Endothelial cell of umbilical vein (primary cell): ENCODE data around the gene CENPQ. TPM values are rescaled to one million over a fixed set of nuclear protein-coding genes. Genes with fewer than 3 reads are reported as not detected.

Experiments used
- BruUV-seq: library from RNA; stranded (reverse); fragments of 400-500 nt; replicated peaks from 2 replicates; lab custom pipeline; 2021; lab: Mats Ljungman, UMichigan
- CTCF ChIA-PET: fragments of 300-600, 350-600 bp; sonication (Branson Sonifier 250); formaldehyde crosslinking; loops from one replicate; lab custom pipeline; 2021; ENCODE audit warnings: antibody characterized with exemption, inconsistent platforms; lab: Charles Lee
- POLR2A ChIA-PET: fragments of 300-600, 350-600 bp; sonication (Branson Sonifier 250); formaldehyde crosslinking; loops from one replicate; lab custom pipeline; 2021; ENCODE audit warnings: antibody characterized with exemption, inconsistent platforms; lab: Charles Lee
- DNase-seq: peaks from one replicate; pipeline ENCODE4 v3.0.0-alpha.2; 2011; ENCODE audit warnings: low read depth, low spot score
- FAIRE-seq: peaks from 2 replicates; lab custom pipeline; 2011; peaks lifted over from hg19 to GRCh38; lab: Jason Lieb, UNC
- H2AFZ ChIP-seq: 2 replicates; pipeline ENCODE4 v1.6.0; 2012; ENCODE audit warnings: low read depth, low read length, control low read depth, inconsistent platforms
- H3K27ac ChIP-seq: 2 replicates; pipeline ENCODE4 v1.5.1; 2011; ENCODE audit warnings: low read depth, mild to moderate bottlenecking, control low read depth, low read length, moderate library complexity; ENCODE audit not compliant: insufficient read depth
- H3K27me3 ChIP-seq, 2 experiments: 2 replicates each; pipeline versions ENCODE4 v1.6.0 to v1.6.1; 2011; ENCODE audit warnings: low read length in 2 of 2, mixed read lengths in 1 of 2; ENCODE audit not compliant: control insufficient read depth in 2 of 2, insufficient read depth in 2 of 2
- H3K36me3 ChIP-seq, 2 experiments: 2 replicates in 1 of 2; 3 replicates in 1 of 2; pipeline ENCODE4 v1.5.1; 2011; ENCODE audit warnings: low read length in 2 of 2, mild to moderate bottlenecking in 1 of 2, moderate library complexity in 1 of 2; ENCODE audit not compliant: control insufficient read depth in 2 of 2, insufficient read depth in 2 of 2; ENCODE audit errors: extremely low read depth in 1 of 2
- H3K4me1 ChIP-seq: 3 replicates; pipeline ENCODE4 v1.5.1; 2011; ENCODE audit warnings: mild to moderate bottlenecking, low read length; ENCODE audit not compliant: control insufficient read depth, insufficient read depth; ENCODE audit errors: extremely low read depth
- H3K4me2 ChIP-seq: 2 replicates; pipeline ENCODE4 v1.6.1; 2011; ENCODE audit warnings: low read length, control low read depth, mixed read lengths; ENCODE audit not compliant: insufficient read depth
- H3K4me3 ChIP-seq, 3 experiments: fragments of 200-600 bp in 1 of 3; sonication (generic), shearing (Covaris generic) in 1 of 3; replicated peaks in 1 of 3; 2 replicates each; pipeline ENCODE4 v1.5.1; 2011 to 2016; ENCODE audit warnings: control low read depth in 3 of 3, low read length in 3 of 3, mild to moderate bottlenecking in 2 of 3, inconsistent platforms in 1 of 3, low read depth in 1 of 3, moderate library complexity in 1 of 3; ENCODE audit not compliant: insufficient read depth in 1 of 3
- H3K79me2 ChIP-seq: 2 replicates; pipeline ENCODE4 v1.6.0; 2012; ENCODE audit warnings: low read length, inconsistent platforms; ENCODE audit not compliant: control insufficient read depth, insufficient read depth
- H3K9ac ChIP-seq: replicated peaks from 2 replicates; pipeline ENCODE3; 2011; ENCODE audit warnings: low read length, control low read depth; ENCODE audit not compliant: insufficient read depth; ENCODE audit errors: extremely low read depth
- H3K9me1 ChIP-seq: replicated peaks from 3 replicates; pipeline ENCODE4 v1.6.0; 2011; ENCODE audit warnings: mild to moderate bottlenecking, low read length; ENCODE audit not compliant: control insufficient read depth, insufficient read depth; ENCODE audit errors: extremely low read depth
- H3K9me3 ChIP-seq: replicated peaks from 2 replicates; pipeline ENCODE4 v1.5.1; 2012; ENCODE audit warnings: low read length, inconsistent platforms; ENCODE audit not compliant: control insufficient read depth, insufficient read depth
- H4K20me1 ChIP-seq: replicated peaks from 2 replicates; pipeline ENCODE3; 2011; ENCODE audit warnings: mild to moderate bottlenecking, low read length; ENCODE audit not compliant: control insufficient read depth, insufficient read depth; ENCODE audit errors: extremely low read depth
- EZH2 ChIP-seq: IDR thresholded peaks from 2 replicates; pipeline ENCODE4 v1.6.1; 2012; ENCODE audit warnings: borderline replicate concordance, low read depth, mild to moderate bottlenecking, moderate library complexity, low read length, inconsistent platforms; ENCODE audit not compliant: severe bottlenecking
- FOS ChIP-seq: IDR thresholded peaks from 2 replicates; pipeline ENCODE4 v1.6.1; 2011; ENCODE audit warnings: mild to moderate bottlenecking, low read length, moderate library complexity, borderline replicate concordance; ENCODE audit not compliant: insufficient read depth
- GATA2 ChIP-seq: IDR thresholded peaks from 2 replicates; pipeline ENCODE4 v1.7.0; 2011; ENCODE audit warnings: low read depth, mild to moderate bottlenecking, moderate library complexity, mixed read lengths, low read length; ENCODE audit not compliant: insufficient read length, insufficient read depth
- JUN ChIP-seq: IDR thresholded peaks from 2 replicates; pipeline ENCODE4 v1.6.1; 2011; ENCODE audit warnings: borderline replicate concordance, low read depth; ENCODE audit not compliant: insufficient read length, insufficient read depth
- MYC ChIP-seq: IDR thresholded peaks from one replicate; pipeline ENCODE4 v1.6.1; 2011; ENCODE audit warnings: mild to moderate bottlenecking, low read depth, low read length
- POLR2A ChIP-seq: IDR thresholded peaks from 2 replicates; pipeline ENCODE4 v1.6.1; 2012; ENCODE audit warnings: low read depth, mild to moderate bottlenecking, control low read depth, low read length
- POLR2AphosphoS5 ChIP-seq: IDR thresholded peaks from 2 replicates; pipeline ENCODE4 v1.6.1; 2012; ENCODE audit warnings: low read depth, mild to moderate bottlenecking, control low read depth, low read length, moderate library complexity; ENCODE audit not compliant: insufficient read depth
- dilution Hi-C: fragments of 300-500 bp; cut with MboI; formaldehyde crosslinking; loops from one replicate; pipeline ENCODE4 v1.15.0; 2019; ENCODE audit warnings: low sequenced_read_pairs; ENCODE audit not compliant: extremely low pct_ligation_motif_present
- intact Hi-C: fragments of 100-400 bp; cut with micrococcal nuclease; formaldehyde crosslinking; loops from one replicate; pipeline ENCODE4 v1.10.0; 2022
- polyA plus RNA-seq, 4 experiments: library from polyadenylated mRNA; depleted of rRNA in 3 of 4; stranded (reverse) in 3 of 4; unstranded in 1 of 4; fragments of >200 nt; gene quantifications; 2 replicates each; pipeline versions ENCODE4 v1.2.1 to v1.2.3, GENCODE V29; 2011 to 2012; ENCODE audit warnings: missing spikeins in 1 of 4
- total RNA-seq: library from RNA; stranded (reverse); gene quantifications from 2 replicates; pipeline ENCODE4 v1.2.3, GENCODE V29; 2021
- TF ChIP-seq, protein P1 (sequence below), 2 donors: IDR thresholded peaks; 1 replicate in 1 of 2; 2 replicates in 1 of 2; pipeline ENCODE4 v1.5.1; 2011; ENCODE audit warnings: low read length in 2 of 2, mild to moderate bottlenecking in 2 of 2, moderate library complexity in 2 of 2, control low read depth in 1 of 2, inconsistent platforms in 1 of 2, low read depth in 1 of 2; ENCODE audit not compliant: insufficient read depth in 1 of 2; ENCODE audit errors: extremely low read depth in 1 of 2
- TF ChIP-seq, protein P2 (sequence below): IDR thresholded peaks from 2 replicates; pipeline ENCODE4 v1.6.1; 2011; ENCODE audit not compliant: insufficient read depth, insufficient read length

The CENPQ gene
- total and polyA plus RNA-seq, 2 donors (not counting 3 experiments of a cell fraction or from before 2014, with no cell fraction given) = 3.3 to 8.0 TPM

DNA sequence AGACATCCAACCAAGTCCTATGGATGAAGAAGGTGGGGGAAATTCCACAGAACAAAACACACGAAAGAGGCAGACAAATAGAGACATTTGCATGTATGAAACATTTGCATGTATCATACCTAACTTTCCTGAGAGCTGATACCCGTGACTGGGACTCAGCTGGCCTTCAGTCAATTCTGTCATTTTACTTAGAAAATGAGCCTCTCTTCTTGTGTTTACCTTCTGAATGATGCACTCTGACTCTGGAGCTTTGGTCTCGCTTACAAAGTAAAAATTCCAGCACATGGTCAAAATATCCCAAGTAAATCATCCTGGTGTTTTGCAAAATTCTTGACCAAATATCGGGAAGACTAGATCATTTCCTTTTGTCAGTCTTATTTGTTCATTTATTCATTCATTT is 47.0 kb upstream of the CENPQ start:
- Histone ChIP-seq H3K27me3 (no peaks in the 10 kb centered on the region), H3K79me2 (no peaks in the 10 kb centered on the region), H4K20me1 (no peaks in the 10 kb centered on the region), H3K9me3 (no peaks in the 10 kb centered on the region), H3K36me3 (no peaks in the 10 kb centered on the region), H3K4me2 (no peak overlapping the region), H3K27ac (no peak overlapping the region), H2AFZ (no peak overlapping the region), H3K9ac (no peak overlapping the region), H3K4me1 (no peaks in the 10 kb centered on the region), H3K9me1 (no peaks in the 10 kb centered on the region), H3K4me3 (no peak overlapping the region)
- FAIRE-seq = no peak
- ChIA-PET POLR2A (no interaction called here), CTCF (interaction anchor here (1.7 kb wide), 1 partner anchor 1628 kb away, joined by 3 read pairs; no protein-coding TSS in a partner anchor)
- DNase-seq = no peak
- TF ChIP-seq, protein P1, sequence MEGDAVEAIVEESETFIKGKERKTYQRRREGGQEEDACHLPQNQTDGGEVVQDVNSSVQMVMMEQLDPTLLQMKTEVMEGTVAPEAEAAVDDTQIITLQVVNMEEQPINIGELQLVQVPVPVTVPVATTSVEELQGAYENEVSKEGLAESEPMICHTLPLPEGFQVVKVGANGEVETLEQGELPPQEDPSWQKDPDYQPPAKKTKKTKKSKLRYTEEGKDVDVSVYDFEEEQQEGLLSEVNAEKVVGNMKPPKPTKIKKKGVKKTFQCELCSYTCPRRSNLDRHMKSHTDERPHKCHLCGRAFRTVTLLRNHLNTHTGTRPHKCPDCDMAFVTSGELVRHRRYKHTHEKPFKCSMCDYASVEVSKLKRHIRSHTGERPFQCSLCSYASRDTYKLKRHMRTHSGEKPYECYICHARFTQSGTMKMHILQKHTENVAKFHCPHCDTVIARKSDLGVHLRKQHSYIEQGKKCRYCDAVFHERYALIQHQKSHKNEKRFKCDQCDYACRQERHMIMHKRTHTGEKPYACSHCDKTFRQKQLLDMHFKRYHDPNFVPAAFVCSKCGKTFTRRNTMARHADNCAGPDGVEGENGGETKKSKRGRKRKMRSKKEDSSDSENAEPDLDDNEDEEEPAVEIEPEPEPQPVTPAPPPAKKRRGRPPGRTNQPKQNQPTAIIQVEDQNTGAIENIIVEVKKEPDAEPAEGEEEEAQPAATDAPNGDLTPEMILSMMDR (IDR thresholded peaks at IDR 0.05; ENCODE audit: extremely low read depth in 1 of 2, insufficient read depth in 1 of 2, low read depth in 1 of 2, low read length in 2 of 2) = no peak
- TF ChIP-seq GATA2 (no peak), FOS (no peak)
- BruUV-seq = no TSS peak
- dilution Hi-C loops = no loop called here
- intact Hi-C loops = loop anchor here (10.0 kb wide), 1 partner anchor 171 kb away; no protein-coding TSS in a partner anchor

DNA sequence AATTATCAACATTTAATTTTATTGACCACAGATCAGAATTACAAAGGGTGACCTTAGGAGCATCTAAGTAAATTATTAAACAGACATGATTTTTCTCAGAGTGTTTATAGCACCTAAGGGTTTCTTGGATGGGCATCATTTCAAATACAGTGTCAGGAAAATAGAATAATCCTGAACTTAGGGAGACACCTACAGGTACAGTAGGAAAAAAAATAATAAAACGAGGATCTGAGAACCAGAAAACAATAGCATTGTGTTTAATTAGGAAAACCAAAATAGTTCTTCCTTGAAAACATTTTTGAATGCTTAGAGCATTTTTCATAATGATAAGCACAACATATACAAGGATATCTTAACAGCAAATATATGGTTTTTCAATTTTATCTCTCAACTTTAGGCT is 39.4 kb upstream of the CENPQ start:
- H3K9me3 ChIP-seq = no peaks in the 10 kb centered on the region
- ChIA-PET POLR2A (no interaction called here), CTCF (interaction anchor here (1.1 kb wide), 1 partner anchor 10 kb away, joined by 3 read pairs; no protein-coding TSS in a partner anchor)
- no peak overlapping the region for H3K9ac ChIP-seq
- H3K4me2 ChIP-seq = no peak overlapping the region
- DNase-seq = peak; percentile 14
- H3K27me3 ChIP-seq = no peaks in the 10 kb centered on the region
- no peaks in the 10 kb centered on the region for H3K4me1 ChIP-seq
- dilution Hi-C loops = no loop called here
- FAIRE-seq = no peak
- H4K20me1 ChIP-seq = no peaks in the 10 kb centered on the region
- H3K4me3 ChIP-seq = no peak overlapping the region
- no peak for TF ChIP-seq GATA2
- TF ChIP-seq FOS = no peak
- TF ChIP-seq, protein P1 (IDR thresholded peaks at IDR 0.05; ENCODE audit: extremely low read depth in 1 of 2, insufficient read depth in 1 of 2, low read depth in 1 of 2, low read length in 2 of 2) = no peak
- TF ChIP-seq JUN = no peak
- TF ChIP-seq, protein P2, sequence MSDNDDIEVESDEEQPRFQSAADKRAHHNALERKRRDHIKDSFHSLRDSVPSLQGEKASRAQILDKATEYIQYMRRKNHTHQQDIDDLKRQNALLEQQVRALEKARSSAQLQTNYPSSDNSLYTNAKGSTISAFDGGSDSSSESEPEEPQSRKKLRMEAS = no peak
- TF ChIP-seq POLR2AphosphoS5 = no peak
- TF ChIP-seq EZH2 = no peak
- no peak for TF ChIP-seq MYC
- no peak for TF ChIP-seq POLR2A
- no peak overlapping the region for H3K27ac ChIP-seq
- H2AFZ ChIP-seq = no peak overlapping the region
- intact Hi-C loops = loop anchor here (1.0 to 5.0 kb wide), 3 partner anchors 232 to 1636 kb away; no protein-coding TSS in a partner anchor
- no TSS peak for BruUV-seq
- H3K36me3 ChIP-seq = no peaks in the 10 kb centered on the region
- H3K79me2 ChIP-seq = no peaks in the 10 kb centered on the region
- H3K9me1 ChIP-seq = no peaks in the 10 kb centered on the region
